Esophagus squamous epithelium (tissue), 5 donors: ENCODE data around the gene NDRG3. TPM values are rescaled to one million over a fixed set of nuclear protein-coding genes. Genes with fewer than 3 reads are reported as not detected.

Experiments used
- DNase-seq: peaks from one replicate; lab custom pipeline; 2025; lab: John Stamatoyannopoulos, UW
- H3K27ac ChIP-seq, 4 donors: fragments of 200-600 bp; sonication (generic); one replicate each; pipeline ENCODE4 v1.5.1; 2016 to 2019; ENCODE audit warnings: mild to moderate bottlenecking in 1 of 4
- H3K27me3 ChIP-seq, 4 donors: fragments of 200-600 bp; sonication (generic); 1 replicate in 3 of 4; 2 replicates in 1 of 4; pipeline versions ENCODE4 v1.5.1 to v1.6.0; 2017 to 2021; ENCODE audit warnings: antibody characterized with exemption in 1 of 4
- H3K36me3 ChIP-seq, 3 donors: fragments of 200-600 bp; sonication (generic); one replicate each; pipeline ENCODE4 v1.5.1; 2016 to 2019
- H3K4me1 ChIP-seq, 3 donors: fragments of 200-600 bp; sonication (generic); one replicate each; pipeline ENCODE4 v1.5.1; 2017 to 2019
- H3K4me3 ChIP-seq, 4 donors: fragments of 200-600 bp; sonication (generic); 1 replicate in 3 of 4; 2 replicates in 1 of 4; pipeline ENCODE4 v1.5.1; 2016 to 2019; ENCODE audit warnings: mild to moderate bottlenecking in 2 of 4, moderate library complexity in 1 of 4
- H3K9me3 ChIP-seq, 3 donors: fragments of 200-600 bp; sonication (generic); one replicate each; pipeline ENCODE4 v1.5.1; 2016 to 2019
- POLR2A ChIP-seq, 4 donors: fragments of 450-650 bp; IDR thresholded peaks; one replicate each; pipeline ENCODE4 v1.6.1; 2017; ENCODE audit warnings: antibody characterized with exemption in 4 of 4, mild to moderate bottlenecking in 4 of 4, moderate library complexity in 3 of 4
- WGBS, 2 donors: methylation state at CpG; one replicate each; pipeline ENCODE4 v1.1.5; 2018; 5-methylcytosine and 5-hydroxymethylcytosine counted together
- intact Hi-C: fragments of 100-400 bp; cut with DNase I; formaldehyde crosslinking; loops from one replicate; pipeline ENCODE4 v1.15.0; 2022
- total RNA-seq, 4 donors: library from RNA; depleted of rRNA; stranded (reverse); fragments of >200 nt; gene quantifications; one replicate each; pipeline ENCODE4 v1.1.0, GENCODE V29; 2016
- TF ChIP-seq, protein P1 (sequence below), 6 experiments: fragments of 450-650 bp in 4 of 6; fragments of 200-600 bp in 2 of 6; sonication (generic) in 2 of 6; IDR thresholded peaks; one replicate each; pipeline ENCODE4 v1.5.1; 2016 to 2019; ENCODE audit warnings: antibody characterized with exemption in 6 of 6, mild to moderate bottlenecking in 4 of 6, moderate library complexity in 4 of 6
- donor health status: DM: yes; HTN: yes; CAD: no.

NDRG3 gene
- total RNA-seq, 4 donors from 2014 or later: 13.9 to 23.5 (median 18.1) TPM

GRCh38 chr20:36775826-36776225 is 29.9 kb upstream of the NDRG3 start:
- H3K27me3 ChIP-seq: no peaks in the 10 kb centered on the region
- WGBS, 2 donors: 75 to 85% methylated on average over 3 of the region's 3 CpGs
- intact Hi-C loops: no loop called here
- H3K9me3 ChIP-seq: no peaks in the 10 kb centered on the region
- H3K27ac ChIP-seq: peak overlapping the region in 3 of 4 donors; percentile 92 to 99 (median 96)
- H3K36me3 ChIP-seq: peaks cover 0 to 8% (median 0%) of the 10 kb centered on the region in 3 donors
- H3K4me3 ChIP-seq: no peak overlapping the region
- peaks cover 7 to 40% (median 19%) of the 10 kb centered on the region in 3 donors for H3K4me1 ChIP-seq
- DNase-seq: no peak
- no peak for TF ChIP-seq POLR2A (IDR thresholded peaks at IDR 0.05)
- TF ChIP-seq, protein P1, sequence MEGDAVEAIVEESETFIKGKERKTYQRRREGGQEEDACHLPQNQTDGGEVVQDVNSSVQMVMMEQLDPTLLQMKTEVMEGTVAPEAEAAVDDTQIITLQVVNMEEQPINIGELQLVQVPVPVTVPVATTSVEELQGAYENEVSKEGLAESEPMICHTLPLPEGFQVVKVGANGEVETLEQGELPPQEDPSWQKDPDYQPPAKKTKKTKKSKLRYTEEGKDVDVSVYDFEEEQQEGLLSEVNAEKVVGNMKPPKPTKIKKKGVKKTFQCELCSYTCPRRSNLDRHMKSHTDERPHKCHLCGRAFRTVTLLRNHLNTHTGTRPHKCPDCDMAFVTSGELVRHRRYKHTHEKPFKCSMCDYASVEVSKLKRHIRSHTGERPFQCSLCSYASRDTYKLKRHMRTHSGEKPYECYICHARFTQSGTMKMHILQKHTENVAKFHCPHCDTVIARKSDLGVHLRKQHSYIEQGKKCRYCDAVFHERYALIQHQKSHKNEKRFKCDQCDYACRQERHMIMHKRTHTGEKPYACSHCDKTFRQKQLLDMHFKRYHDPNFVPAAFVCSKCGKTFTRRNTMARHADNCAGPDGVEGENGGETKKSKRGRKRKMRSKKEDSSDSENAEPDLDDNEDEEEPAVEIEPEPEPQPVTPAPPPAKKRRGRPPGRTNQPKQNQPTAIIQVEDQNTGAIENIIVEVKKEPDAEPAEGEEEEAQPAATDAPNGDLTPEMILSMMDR (IDR thresholded peaks at IDR 0.05): no peak

GRCh38 chr20:36775196-36775595 is 29.3 kb upstream of the NDRG3 start:
- DNase-seq: no peak
- TF ChIP-seq, protein P1 (IDR thresholded peaks at IDR 0.05): no peak
- no peak for TF ChIP-seq POLR2A (IDR thresholded peaks at IDR 0.05)
- Histone ChIP-seq H3K27me3 (no peaks in the 10 kb centered on the region), H3K27ac (peak overlapping the region; percentile 92 to 99 (median 96)), H3K4me3 (no peak overlapping the region), H3K4me1 (peaks cover 7 to 40% (median 19%) of the 10 kb centered on the region in 3 donors), H3K36me3 (peaks cover 0 to 9% (median 0%) of the 10 kb centered on the region in 3 donors), H3K9me3 (no peaks in the 10 kb centered on the region)
- 42 to 50% methylated on average over 1 to 2 of the region's 2 CpGs for WGBS, 2 donors
- intact Hi-C loops: no loop called here

- intact Hi-C loops: loop anchor here (5.0 kb wide), 1 partner anchor 166 kb away; the partner anchor contains the start of gene RAB5IF
- WGBS, 2 donors: 0% methylated on average over 6 to 7 of the region's 61 CpGs
- DNase-seq: peak; percentile 80
- Histone ChIP-seq H3K27me3 (no peaks in the 10 kb centered on the region), H3K9me3 (no peaks in the 10 kb centered on the region), H3K4me1 (peaks cover 7 to 47% (median 23%) of the 10 kb centered on the region in 3 donors), H3K4me3 (peak within 1 kb of the TSS; percentile 65 to 81 (median 75)), H3K27ac (peak within 1 kb of the TSS; percentile 92 to 99 (median 96)), H3K36me3 (peaks cover 0 to 8% (median 0%) of the 10 kb centered on the region in 3 donors)
- TF ChIP-seq POLR2A (IDR thresholded peaks at IDR 0.05): peak in 3 of 4 donors; percentile 40 to 77 (median 58)
- TF ChIP-seq, protein P1 (IDR thresholded peaks at IDR 0.05): peak in 2 of 6 experiments; percentile 30 to 42
These were observed 27.9 kb upstream of the NDRG3 start, which contains the start of gene DSN1 for GRCh38 chr20:36773597-36774390. Gene DSN1 (minus strand): TSS chr20:36773763. CDS start chr20:36771458, 2,305 bp downstream.

DNA sequence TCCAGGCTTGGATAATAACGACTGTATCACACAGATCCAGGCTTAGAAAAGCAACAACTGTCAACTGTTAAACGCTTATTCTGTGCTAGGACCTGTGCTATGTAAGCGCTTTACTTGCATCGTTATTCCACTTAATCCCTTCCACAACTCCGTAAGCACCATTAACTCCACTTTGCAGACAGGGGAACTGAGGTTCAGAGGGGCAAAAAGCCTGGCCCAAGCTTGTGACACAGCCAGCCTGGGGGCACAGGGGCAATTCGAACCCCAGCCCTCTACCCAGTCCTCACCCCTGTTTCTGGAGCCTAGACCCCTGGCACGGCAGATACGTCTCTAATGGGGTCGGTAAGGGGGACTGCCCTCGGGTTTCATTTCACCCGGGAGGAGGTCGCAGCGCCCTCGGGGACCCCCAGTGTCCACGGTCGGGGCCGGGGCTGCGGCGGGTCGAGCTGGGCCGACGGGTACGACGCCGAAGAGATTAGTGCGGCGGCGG is 27.3 kb upstream of the NDRG3 start:
- DNase-seq: no peak
- Histone ChIP-seq H3K4me3 (peak overlapping the region; percentile 65 to 81 (median 75)), H3K27me3 (no peaks in the 10 kb centered on the region), H3K9me3 (no peaks in the 10 kb centered on the region), H3K27ac (peak overlapping the region; percentile 92 to 99 (median 96)), H3K36me3 (peaks cover 0 to 12% (median 0%) of the 10 kb centered on the region in 3 donors), H3K4me1 (peaks cover 7 to 54% (median 23%) of the 10 kb centered on the region in 3 donors)
- intact Hi-C loops: loop anchor here (5.0 kb wide), 1 partner anchor 166 kb away; the partner anchor contains the start of gene RAB5IF
- TF ChIP-seq, protein P1 (IDR thresholded peaks at IDR 0.05): no peak
- no peak for TF ChIP-seq POLR2A (IDR thresholded peaks at IDR 0.05)
- 3 to 9% methylated on average over 5 to 6 of the region's 28 CpGs for WGBS, 2 donors
